ENCODE measurements around the gene TFEB. TPM values are rescaled to one million over a fixed set of nuclear protein-coding genes. Genes with fewer than 3 reads are reported as not detected.

TFEB gene
- total and polyA plus RNA-seq, 2 donors (not counting 3 experiments of a cell fraction or from before 2014, with no cell fraction given) = 4.9 to 6.6 TPM

GRCh38 chr6:41695825-41696224 lies 39.6 kb downstream of the TFEB start:
- DNase-seq (ENCODE audit: low read depth, low spot score) = no peak
- dilution Hi-C loops (cut with MboI; ENCODE audit: extremely low pct_ligation_motif_present, low sequenced_read_pairs) = no loop called here
- H3K9me1 ChIP-seq (replicated peaks; ENCODE audit: control insufficient read depth, extremely low read depth, insufficient read depth, low read length) = no peaks in the 10 kb centered on the region
- no peaks in the 10 kb centered on the region for H3K36me3 ChIP-seq (ENCODE audit: control insufficient read depth in 2 of 2, extremely low read depth in 1 of 2, insufficient read depth in 2 of 2, low read length in 2 of 2)
- no peaks in the 10 kb centered on the region for H4K20me1 ChIP-seq (replicated peaks; ENCODE audit: control insufficient read depth, extremely low read depth, insufficient read depth, low read length)
- no peak for TF ChIP-seq EZH2 (IDR thresholded peaks at IDR 0.05; ENCODE audit: borderline replicate concordance, low read depth, low read length, severe bottlenecking)
- TF ChIP-seq, protein P1, sequence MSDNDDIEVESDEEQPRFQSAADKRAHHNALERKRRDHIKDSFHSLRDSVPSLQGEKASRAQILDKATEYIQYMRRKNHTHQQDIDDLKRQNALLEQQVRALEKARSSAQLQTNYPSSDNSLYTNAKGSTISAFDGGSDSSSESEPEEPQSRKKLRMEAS (IDR thresholded peaks at IDR 0.05; ENCODE audit: insufficient read depth, insufficient read length) = no peak
- TF ChIP-seq JUN (IDR thresholded peaks at IDR 0.05; ENCODE audit: borderline replicate concordance, insufficient read depth, insufficient read length, low read depth) = no peak
- no peak for TF ChIP-seq CTCF (IDR thresholded peaks at IDR 0.05; ENCODE audit: extremely low read depth in 1 of 2, insufficient read depth in 1 of 2, low read depth in 1 of 2, low read length in 2 of 2)
- no peak for TF ChIP-seq POLR2AphosphoS5 (IDR thresholded peaks at IDR 0.05; ENCODE audit: insufficient read depth, low read depth, low read length)
- TF ChIP-seq POLR2A (IDR thresholded peaks at IDR 0.05; ENCODE audit: low read depth, low read length) = no peak
- TF ChIP-seq MYC (IDR thresholded peaks at IDR 0.05; ENCODE audit: low read depth, low read length) = no peak
- H3K9ac ChIP-seq (replicated peaks; ENCODE audit: extremely low read depth, insufficient read depth, low read length) = no peak overlapping the region
- H3K27me3 ChIP-seq (ENCODE audit: control insufficient read depth in 2 of 2, insufficient read depth in 2 of 2, low read length in 2 of 2) = peaks cover 0 to 2% of the 10 kb centered on the region in 2 experiments
- no peaks in the 10 kb centered on the region for H3K79me2 ChIP-seq (ENCODE audit: control insufficient read depth, insufficient read depth, low read length)
- CTCF ChIA-PET = interaction anchor here (2.4 to 2.7 kb wide), 2 partner anchors 13 to 93 kb away, joined by 9 read pairs; no protein-coding TSS in a partner anchor
- H3K27ac ChIP-seq (ENCODE audit: insufficient read depth, low read depth, low read length) = no peak overlapping the region
- FAIRE-seq = no peak
- H3K4me1 ChIP-seq (ENCODE audit: control insufficient read depth, extremely low read depth, insufficient read depth, low read length) = peaks cover 19% of the 10 kb centered on the region
- H2AFZ ChIP-seq (ENCODE audit: low read depth, low read length) = no peak overlapping the region
- no TSS peak for BruUV-seq (replicated peaks)
- H3K4me2 ChIP-seq (ENCODE audit: insufficient read depth, low read length) = no peak overlapping the region
- no peaks in the 10 kb centered on the region for H3K9me3 ChIP-seq (replicated peaks; ENCODE audit: control insufficient read depth, insufficient read depth, low read length)
- POLR2A ChIA-PET = no interaction called here
- intact Hi-C loops (cut with micrococcal nuclease) = no loop called here
- H3K4me3 ChIP-seq (replicated peaks in 1 of 3; ENCODE audit: insufficient read depth in 1 of 3, low read depth in 1 of 3, low read length in 3 of 3) = no peak overlapping the region

All from endothelial cell of umbilical vein (primary cell).